Occipital lobe (tissue), 2 donors: ENCODE data around the gene ITPR1. TPM values are rescaled to one million over a fixed set of nuclear protein-coding genes. Genes with fewer than 3 reads are reported as not detected.

ENCODE experiments used
- DNase-seq: peaks from one replicate; lab custom pipeline; 2025; lab: John Stamatoyannopoulos, UW
- total RNA-seq: library from RNA; depleted of rRNA; stranded (reverse); fragments of >200 nt; gene quantifications from one replicate; pipeline ENCODE4 v1.2.3, GENCODE V29; 2014

ITPR1 gene
- total RNA-seq, 1 donor from 2014 or later: 136 TPM

DNA sequence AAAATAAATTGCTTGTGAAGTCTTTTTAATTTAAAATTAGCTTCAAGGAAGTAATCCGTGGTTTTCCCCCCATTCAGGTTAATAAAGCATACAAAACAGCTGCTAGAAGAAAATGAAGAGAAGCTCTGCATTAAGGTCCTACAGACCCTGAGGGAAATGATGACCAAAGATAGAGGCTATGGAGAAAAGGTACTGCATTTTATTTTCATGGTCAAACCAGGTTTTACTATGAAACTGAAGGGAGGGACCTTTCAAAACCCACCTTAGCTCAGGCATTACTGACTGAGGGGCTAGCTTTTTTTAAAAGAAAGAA, 218.5 kb downstream of the ITPR1 start:
- DNase-seq: no peak

DNA sequence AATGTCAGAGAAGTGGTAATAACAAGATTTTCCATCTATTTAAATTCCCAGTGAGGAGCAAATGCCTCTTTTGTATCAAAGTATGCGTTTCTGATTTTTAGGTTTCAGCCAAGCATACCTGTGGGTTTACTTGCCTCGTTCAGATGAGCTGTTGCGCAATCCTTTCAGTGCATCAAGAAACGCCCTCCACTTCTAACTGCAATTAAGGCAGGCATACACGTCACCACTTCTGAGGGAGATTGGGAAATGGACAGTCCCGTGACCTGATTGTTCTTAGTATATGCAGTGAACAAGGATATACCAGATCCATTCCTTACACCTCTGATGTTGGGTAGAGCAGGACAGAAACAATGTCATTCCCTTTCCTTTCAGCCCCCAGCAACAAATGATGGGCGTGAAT, 219.0 kb downstream of the ITPR1 start:
- no peak for DNase-seq

DNA sequence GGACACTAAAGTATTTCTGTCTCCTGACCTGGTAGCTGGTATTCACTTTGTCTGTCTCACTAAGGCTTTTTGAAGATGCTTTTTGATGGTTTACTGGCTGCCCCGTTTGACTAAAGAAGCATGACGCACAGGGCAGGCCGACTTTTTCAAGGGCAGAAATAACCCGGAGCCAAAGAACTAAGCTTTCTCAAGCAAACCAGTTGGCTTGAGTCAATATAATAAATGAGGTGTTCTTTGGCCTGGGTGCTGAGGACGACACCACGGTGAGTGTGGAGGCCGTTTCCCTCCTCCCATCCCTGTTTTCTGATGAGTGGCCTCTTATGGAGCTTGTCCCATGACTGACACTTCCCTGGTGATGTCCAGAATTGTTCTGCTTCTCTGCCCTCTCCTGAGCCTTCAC, 220.9 kb downstream of the ITPR1 start:
- DNase-seq: no peak

DNA sequence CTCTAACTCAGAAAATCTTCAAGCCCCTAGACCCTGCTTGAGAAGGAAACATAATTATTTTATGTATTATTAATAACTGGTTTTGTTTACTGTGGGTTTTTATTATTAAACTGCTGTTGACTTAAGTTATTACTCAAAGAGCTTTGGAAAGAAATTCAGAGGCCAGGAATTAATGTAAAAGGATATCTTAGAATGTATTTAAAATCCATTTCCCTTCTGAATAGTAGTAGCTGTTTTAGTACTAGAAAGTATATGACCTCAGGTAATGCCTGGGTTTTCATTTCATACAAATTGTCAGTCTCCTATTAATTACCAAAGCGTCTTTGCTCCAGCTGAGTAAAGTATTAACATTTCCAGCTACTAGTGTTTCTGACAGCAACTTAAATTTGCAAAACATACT, 223.1 kb downstream of the ITPR1 start:
- DNase-seq: no peak

DNA sequence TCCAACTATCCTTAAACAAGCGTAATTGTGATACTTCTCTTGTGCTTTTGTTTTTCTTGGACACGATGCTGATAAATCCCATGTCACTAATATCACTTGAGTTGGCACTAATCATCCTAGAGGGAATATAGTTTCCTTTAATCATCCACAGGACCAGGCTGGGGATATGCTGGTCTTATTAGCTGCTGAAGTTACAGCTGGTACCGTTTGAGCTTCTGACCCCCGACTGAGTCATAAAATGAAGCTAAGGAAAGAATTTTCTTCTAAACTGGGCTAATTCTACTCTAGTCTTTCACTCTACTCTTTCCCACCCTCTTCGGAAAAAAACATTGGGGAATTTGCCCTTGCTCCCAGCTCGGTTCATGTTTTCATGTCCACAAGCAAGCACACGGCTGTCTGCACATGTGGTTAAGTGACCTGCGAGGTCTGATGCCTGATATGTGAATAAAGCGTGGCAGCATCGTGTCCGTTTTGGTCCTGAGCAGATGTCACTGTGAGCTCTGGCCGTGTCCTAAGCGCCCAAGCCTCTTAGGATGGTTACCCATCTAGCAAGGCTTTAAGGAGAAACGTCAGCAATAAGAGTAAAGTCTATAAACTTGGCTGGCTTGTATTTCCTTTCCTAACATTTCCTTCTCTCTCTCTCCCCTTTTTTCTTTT, 223.7 kb downstream of the ITPR1 start:
- no peak for DNase-seq

DNA sequence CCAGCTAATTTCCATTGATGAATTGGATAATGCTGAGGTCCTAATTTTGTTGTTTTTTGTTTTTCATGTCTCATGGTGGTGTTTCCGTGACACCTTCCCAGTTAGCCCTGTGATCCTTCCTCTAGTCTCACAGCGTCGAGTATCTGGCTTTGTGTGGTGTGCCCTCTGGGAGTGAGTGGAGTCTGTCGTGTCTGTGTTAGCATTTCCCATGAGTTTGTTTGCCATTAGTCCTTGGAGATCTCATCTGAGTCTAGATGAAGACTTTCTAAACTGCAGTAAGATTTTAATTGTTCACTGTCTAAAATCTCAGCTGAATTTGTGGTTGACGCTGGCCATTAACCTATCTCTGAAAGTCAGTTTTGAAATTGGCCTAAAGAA, 224.2 kb downstream of the ITPR1 start:
- DNase-seq: no peak

DNA sequence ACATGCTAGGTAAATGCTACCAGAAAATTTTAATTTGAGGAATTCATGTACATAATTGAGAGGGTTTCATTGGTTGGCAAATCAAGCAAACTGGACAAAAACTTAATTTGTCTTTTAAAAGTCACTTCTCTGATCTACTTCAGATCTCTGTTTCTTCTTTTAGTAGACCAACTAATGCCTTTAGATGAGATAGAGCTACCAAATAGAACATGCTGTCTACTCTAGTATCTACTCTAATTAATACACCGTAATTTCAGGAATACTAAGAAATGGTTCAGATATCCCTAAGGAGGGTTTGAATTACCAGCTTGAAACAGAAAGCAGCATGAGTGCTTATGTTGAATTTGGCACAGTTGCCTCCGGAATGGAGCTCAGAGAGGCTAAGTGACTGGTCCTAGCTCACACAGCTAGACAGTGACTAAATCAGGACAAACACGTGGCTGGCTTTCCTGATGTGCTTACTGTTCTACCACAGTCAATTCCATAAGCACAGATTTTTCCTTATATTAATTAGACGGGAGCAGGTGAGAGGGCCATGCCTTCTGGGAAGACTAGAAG, 225.1 kb downstream of the ITPR1 start:
- DNase-seq: no peak

DNA sequence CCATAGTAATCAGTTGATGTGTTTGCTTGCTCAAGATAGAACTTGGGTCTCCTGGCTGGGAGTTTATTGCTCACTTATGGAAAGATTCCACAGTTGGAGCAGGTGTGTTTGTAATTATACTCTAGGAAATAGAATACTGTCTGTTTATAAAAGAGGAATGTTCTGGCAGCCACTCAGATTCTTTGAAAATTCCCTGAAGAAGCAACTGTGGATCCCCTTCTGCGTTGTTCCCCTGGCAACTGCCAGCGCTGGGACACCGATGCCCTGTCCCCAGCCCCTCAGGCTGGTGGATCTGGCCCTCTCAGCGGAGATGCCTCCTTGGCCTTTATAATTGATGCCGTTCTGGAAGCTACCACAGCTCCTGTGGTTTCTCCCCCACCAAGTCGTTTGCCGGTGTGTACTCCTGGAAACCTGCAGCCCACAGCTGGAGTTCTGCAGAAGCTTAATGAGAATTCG, 225.9 kb downstream of the ITPR1 start:
- DNase-seq: no peak

DNA sequence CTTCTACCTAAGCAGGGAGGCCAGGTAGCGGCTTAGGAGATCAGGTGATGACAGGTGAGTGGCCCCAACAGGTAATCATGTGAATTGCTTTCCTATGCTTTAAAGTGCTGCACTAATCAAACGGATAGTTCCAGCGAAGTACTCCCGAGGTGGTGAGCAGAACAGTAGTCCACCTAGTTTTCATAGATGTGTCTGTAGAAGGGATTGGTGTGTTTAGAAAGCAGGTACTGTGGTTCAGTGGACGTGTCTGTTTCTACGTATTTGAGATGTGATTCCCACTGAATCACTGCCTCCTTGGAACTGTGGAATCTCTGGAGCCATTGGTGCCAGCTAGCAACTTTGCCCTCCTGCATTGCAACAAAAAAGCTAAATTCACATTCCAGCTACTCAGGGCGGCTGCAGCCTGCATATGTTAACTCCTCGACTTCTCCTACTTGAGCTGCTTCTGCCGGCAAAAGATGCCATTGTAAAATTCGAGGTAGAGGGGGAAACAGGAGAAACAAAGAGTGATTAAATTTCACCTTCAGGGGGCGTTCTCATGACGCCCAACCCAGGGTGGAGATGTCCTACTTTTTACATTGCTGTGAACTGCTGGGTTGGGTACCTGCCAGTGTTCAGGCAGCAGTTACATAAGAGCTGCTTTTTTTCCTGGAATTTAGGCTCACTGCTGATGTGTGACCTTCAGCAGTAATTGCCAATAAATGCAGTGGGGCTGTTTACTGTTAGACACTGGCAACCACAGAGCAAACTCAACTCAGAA, 227.3 kb downstream of the ITPR1 start:
- DNase-seq: peak; percentile 56

DNA sequence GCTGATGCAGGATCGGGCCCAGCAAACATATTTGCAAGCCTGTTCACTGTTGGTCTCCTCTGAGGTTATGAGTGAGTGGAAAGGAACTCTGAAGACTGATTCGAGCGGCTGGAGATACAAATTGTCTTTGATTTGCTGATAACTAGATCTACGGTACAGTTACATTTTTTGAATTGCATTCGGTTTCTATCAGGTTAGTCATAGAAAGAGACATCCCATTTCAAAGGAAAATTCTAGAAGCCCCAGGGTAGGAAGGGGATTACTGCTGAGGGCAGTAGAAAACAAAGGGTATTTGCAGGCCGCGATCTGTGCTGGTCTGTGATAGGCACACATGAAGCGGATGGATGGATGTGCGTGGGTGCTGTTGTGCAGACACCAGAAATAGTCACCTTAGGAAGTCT, 228.4 kb downstream of the ITPR1 start:
- peak; percentile 13 for DNase-seq

DNA sequence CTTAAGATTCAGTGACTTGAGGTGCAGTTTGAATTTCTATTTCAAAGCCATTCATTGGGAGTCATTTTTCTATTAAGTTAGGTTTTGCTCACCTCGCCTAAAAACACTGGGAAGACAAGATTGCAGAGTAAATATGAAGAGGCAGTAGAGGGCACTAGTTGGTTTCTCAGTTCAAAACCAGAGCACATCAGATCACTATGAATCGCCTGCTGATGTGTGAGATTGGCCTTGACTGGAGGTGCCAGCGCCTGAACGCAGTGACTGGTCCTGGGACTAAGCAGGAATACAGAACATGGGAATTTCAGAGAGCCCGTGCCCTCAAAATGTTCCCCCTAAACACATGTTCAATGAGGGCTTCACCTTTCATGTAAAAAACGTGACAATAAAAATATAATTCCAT, 229.0 kb downstream of the ITPR1 start:
- no peak for DNase-seq

DNA sequence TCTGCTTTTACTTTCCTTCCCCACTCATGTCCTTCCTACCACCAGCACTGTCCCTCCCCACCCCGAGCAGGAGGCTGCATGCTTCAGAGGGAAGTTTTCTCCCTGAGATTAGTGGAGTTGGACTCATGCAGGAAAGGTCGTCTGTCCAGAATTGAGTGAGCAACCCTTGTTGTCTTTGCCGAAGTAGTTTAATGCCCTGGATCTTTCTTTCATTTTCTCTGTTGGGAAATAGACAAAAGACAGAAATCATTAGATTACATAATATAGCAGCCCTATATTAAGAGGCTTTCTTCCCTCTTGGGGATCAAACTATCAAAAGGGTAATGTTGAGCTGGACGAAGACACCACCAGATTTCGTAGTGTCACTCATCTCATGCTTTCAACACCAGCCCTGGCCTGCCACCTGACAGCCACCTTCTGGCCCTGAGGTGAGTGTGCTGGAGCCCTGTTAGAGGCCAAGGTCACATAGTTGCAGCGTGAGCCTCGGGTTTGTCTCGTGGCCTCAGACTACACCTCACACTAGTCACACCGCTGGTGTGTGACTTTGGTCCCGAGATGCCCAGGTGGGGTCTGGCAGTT, 231.0 kb downstream of the ITPR1 start:
- no peak for DNase-seq

DNA sequence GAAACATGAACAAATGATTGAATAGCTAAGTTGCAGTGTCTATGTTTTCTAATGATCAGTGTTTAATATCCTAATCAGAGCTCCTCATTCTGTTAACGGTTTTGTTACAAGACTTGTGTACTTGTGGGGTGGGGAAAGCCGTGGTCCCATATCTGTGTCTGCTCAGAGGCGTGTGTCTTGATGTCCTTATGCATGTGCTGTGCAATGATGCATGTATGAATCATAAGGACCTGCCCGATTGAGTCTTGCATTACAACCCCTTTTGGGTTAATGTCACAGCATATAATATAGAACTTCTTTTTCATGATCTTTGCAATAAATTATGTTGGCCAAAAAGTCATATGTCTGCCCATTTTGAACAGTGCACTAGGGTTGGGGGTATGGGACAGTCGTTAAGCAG, 233.4 kb downstream of the ITPR1 start:
- DNase-seq: no peak

DNA sequence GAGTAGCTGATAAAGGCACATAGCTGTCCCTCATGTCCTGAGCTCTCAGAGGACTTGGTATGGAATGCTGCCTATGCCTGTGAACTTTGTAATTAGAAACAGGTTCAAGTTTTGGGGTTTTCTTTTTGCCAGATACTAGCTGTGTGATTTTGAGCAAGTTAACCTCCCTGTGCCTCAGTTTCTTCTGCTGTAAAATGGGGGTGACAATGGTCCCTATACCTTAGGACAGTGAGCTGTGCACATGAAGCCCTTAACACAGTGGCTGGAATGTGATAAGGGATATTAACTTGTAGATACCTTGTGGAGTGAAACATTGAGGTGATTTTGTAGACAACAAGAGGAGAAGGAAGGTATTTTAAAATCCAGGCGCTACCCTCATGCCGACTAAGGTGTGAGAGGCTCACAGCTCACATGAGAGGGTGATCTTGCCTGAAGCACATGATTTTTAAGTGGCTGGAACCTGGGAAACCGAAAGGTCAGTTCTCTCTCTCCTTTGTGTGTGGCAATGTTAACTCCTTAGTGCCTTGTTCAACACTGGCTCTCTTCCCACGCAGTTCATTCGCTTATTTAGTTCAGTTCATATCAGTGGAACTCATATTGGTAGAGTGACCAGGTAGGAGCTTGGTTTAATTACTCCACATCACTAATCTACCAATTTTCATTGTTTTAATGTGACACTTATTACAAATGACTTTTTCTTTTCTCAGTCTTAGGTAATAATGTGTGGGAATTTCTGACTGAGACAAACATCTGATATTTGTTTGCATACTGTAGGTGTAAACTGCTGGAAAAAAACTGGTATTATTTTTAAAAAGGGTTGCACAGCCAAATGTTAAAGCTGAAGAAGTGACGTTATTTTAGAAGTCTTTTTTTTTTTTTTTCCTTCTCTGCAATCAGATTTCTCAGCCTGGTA, 236.2 kb downstream of the ITPR1 start:
- DNase-seq: no peak

DNA sequence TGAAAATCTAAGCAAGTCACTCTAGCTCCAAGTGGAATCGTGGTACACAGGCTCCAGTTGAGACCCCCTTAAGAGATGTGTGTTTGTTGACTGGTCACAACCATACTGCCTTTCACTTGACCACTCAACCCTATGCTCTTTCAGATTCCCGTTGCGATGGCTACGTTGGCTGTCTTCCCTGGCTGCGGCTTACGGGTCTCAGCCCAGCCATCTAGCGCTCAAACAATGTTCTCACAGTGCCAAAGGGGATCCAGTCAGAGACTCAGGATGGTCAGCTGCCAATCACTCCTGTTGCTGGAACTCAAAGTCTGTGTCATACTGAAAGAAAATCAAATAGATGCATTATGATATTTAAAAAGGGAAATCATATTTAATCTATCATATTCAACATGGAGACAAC, 237.6 kb downstream of the ITPR1 start:
- DNase-seq: no peak

DNA sequence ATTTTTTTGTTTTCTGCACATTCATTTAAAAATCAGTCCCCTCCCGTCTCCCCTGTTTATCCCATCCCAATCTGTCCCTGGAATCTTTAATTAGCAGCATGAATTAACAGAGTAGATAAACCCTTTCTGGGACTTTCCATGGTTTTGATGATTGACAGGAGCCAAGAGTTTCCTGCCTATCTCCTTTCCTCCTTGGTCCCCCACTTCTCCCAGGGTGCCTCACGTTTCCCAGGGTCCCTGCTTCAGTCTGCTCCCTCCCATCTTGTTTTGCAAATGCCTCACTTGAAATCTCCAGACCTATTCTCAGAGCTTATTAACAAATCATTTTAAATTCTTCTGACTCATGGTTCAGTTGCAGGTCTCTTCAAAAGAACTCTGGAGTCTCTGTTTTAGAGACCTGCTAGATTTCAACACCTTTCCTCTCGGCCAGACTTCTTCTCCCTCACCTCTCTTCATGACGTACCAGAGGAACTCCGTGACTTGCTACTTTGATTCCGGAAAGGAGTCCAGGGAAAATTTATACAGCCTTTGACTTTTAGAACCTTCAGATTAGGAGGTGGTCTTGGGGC, 238.5 kb downstream of the ITPR1 start:
- DNase-seq: no peak

DNA sequence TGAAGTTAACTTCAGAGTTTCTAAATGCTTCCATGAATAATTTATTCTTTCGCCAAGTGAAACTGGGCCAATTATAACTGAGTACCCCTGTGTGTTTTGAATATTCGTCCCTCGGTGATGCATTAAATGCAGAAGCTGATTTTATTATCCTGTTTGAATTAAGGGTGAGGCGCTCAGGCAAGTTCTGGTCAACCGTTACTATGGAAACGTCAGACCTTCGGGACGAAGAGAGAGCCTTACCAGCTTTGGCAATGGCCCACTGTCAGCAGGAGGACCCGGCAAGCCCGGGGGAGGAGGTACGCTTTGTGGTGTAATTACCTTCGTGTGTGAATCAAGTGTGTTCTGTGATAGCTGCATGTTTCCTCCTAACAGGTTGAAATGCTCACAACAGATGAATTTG, 239.8 kb downstream of the ITPR1 start:
- DNase-seq: no peak

DNA sequence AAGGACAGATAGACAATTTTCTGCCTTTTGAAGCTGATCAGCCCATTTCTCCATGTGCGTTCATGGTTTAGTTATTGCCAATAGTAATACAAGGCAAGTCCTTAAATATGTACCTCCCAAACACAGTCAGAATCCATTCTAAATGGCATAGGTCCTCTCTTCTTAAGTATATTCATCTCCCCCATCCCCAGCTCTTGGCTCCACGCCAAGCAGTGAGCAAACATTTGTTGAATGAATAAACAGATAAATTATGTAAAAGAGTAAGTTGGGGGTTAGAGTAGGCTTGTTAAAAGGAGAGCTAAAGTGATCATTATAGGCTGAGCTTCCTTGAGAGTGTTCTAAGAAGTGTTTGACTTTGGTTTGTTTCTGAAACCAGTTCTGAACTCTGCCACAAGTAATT, 241.3 kb downstream of the ITPR1 start:
- DNase-seq: no peak

DNA sequence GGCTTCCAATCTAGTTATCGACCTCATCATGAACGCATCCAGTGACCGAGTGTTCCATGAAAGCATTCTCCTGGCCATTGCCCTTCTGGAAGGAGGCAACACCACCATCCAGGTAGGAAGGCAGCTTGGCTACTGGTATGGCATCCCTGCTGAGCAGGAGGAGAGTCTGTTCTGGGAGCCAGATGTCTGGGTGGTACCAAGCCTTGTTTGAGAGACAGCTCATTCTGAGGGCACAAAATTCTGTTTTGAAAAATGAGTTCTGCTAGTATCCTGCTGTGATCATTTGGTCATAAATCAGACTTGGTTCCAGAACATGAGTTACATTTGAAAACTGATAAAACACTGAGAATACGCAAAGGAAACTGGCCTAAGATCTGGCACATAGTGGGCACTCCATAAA, 242.1 kb downstream of the ITPR1 start:
- DNase-seq: no peak

DNA sequence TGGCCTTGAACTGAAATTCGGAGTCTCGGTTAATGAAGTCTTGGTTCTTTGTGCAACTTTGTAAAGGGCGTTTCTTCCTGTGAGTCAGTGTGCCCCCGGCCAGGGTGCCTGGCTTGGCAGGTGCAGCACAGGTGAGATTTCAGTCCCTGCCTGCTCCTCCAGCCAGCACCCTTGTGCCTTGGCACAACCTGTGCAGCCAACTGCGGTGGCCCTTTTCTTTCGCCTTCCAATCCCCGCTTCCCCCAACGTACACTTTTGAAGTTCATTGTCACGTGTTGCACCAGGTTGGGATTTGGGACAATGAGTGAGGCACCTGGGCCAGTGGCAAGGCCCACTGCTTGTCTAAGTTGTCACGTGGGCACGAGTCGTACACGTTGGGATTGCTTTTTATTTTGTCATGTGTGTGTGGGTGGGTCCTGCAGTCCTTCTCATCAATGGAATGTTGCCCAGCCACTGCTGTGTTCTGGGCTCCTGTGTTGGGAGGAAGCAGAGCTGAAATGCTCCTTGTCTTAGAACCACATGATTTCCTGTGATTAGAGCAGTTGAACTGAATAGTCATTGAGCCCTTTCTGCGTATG, 243.2 kb downstream of the ITPR1 start:
- no peak for DNase-seq

DNA sequence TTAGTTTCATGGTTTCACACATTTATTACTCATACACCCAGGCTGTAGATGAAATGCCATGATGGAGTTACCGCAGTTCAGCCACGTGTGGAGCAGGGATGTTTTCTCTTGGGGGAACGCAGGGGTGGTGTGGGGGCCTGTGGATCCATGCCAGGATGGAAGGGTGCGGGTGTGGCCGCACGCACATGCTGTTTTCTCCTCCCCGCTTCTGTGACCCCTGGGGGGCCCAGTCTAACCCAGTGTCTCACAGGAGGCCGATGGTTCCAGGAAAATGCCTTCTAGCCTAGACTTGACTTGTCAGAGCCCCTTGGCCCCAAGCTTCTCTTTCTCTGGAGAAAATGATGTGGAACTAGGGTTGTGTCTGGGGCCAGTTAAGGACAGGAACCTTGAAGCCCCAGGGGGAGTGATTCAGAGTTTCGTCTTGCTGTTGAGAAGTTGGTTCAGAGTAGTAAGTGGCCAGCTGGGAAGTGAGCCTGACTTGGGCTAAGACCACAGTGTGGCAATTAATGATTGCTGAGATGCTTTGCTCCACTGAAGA, 245.7 kb downstream of the ITPR1 start:
- DNase-seq: no peak
